HT-29 (cell line): Measurements from ENCODE around the gene CYP2U1. TPM values are rescaled to one million over a fixed set of nuclear protein-coding genes. Genes with fewer than 3 reads are reported as not detected.
"Not testable (repeated sequence)": the region's sequence is repeated elsewhere in the genome, so short reads cannot be mapped to it uniquely, and the experiment has no call there.

Experiments used
- DNase-seq: peaks from one replicate; pipeline ENCODE4 v3.0.0-alpha.2; 2015; ENCODE audit warnings: low spot score
- total RNA-seq: library from RNA; depleted of rRNA; stranded (reverse); fragments of >200 nt; shearing (Covaris generic); gene quantifications from 2 replicates; pipeline ENCODE4 v1.2.3, GENCODE V29; 2014

Gene CYP2U1
- total RNA-seq, 1 experiment from 2014 or later, result 0.64 TPM

- DNase-seq, result no peak
Measured at GRCh38 chr4:107917500-107917899, 13.8 kb upstream of the CYP2U1 start.

GRCh38 chr4:107922486-107923473 is 8.6 kb upstream of the CYP2U1 start:
- DNase-seq, result no peak

- DNase-seq, result not testable (repeated sequence)
Measured at GRCh38 chr4:107925713-107926112, 5.6 kb upstream of the CYP2U1 start.

- DNase-seq, result not testable (repeated sequence)
Measured at GRCh38 chr4:107926875-107927274, 4.5 kb upstream of the CYP2U1 start.

- no peak for DNase-seq
Measured at GRCh38 chr4:107931775-107932321, 499 bp downstream of the CYP2U1 start.

- DNase-seq, result no peak
Measured at GRCh38 chr4:107935246-107935645, 3.9 kb downstream of the CYP2U1 start.

- no peak for DNase-seq
Measured at GRCh38 chr4:107937040-107937439, 5.7 kb downstream of the CYP2U1 start.

GRCh38 chr4:107939307-107939706 is 8.0 kb downstream of the CYP2U1 start:
- no peak for DNase-seq

- no peak for DNase-seq
Measured at GRCh38 chr4:107945809-107946208, 14.5 kb downstream of the CYP2U1 start.

- DNase-seq, result no peak
Measured at GRCh38 chr4:107950746-107951540, 19.6 kb downstream of the CYP2U1 start.

GRCh38 chr4:107951551-107951950 is 20.2 kb downstream of the CYP2U1 start:
- no peak for DNase-seq

GRCh38 chr4:107956011-107956410 is 24.7 kb downstream of the CYP2U1 start:
- DNase-seq, result no peak

- DNase-seq, result no peak
Measured at GRCh38 chr4:107966903-107967302, 35.6 kb downstream of the CYP2U1 start.

- not testable (repeated sequence) for DNase-seq
Measured at GRCh38 chr4:107967519-107967918, 36.2 kb downstream of the CYP2U1 start.

- DNase-seq, result not testable (repeated sequence)
Measured at GRCh38 chr4:107967921-107968320, 36.6 kb downstream of the CYP2U1 start.

- DNase-seq, result no peak
Measured at GRCh38 chr4:107970063-107970798, 38.9 kb downstream of the CYP2U1 start.

GRCh38 chr4:107972605-107973004 is 41.3 kb downstream of the CYP2U1 start:
- DNase-seq, result no peak

GRCh38 chr4:107974523-107974922 is 43.2 kb downstream of the CYP2U1 start:
- no peak for DNase-seq

- DNase-seq, result no peak
Measured at GRCh38 chr4:107977482-107977881, 46.1 kb downstream of the CYP2U1 start.

GRCh38 chr4:107977966-107978705 is 46.8 kb downstream of the CYP2U1 start:
- no peak for DNase-seq
